Measurements from ENCODE around the gene RXRG.

RXRG gene

DNA sequence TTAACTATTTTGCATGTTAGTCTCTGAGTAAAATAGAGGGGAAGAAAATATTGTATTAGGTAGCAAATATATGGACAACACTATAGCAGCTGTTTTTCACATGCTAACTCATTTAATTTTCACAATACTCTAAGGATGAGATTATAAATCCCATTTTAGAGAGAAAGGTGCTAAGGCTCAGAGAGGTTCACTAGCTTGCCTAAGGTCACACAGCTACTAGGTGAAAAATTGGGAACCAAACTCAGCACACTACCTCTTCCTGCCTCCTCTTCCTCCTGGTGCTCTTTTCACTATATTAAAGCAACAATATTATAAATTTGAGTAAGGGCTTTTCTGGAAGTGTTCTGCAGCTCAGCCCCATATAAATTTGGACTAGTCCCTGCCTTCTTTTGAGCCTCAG is 2.3 kb downstream of the RXRG start:
- Histone ChIP-seq H3K36me3 (ENCODE audit: control insufficient read depth, low read length) (no peaks in the 10 kb centered on the region), H3K27me3 (ENCODE audit: control insufficient read depth, low read length) (peaks cover 41% of the 10 kb centered on the region), H3K4me3 (ENCODE audit: low read length) (no peak overlapping the region), H3K79me2 (ENCODE audit: control insufficient read depth, low read length) (no peaks in the 10 kb centered on the region), H3K4me1 (ENCODE audit: control insufficient read depth, low read length) (no peaks in the 10 kb centered on the region), H3F3A (ENCODE audit: control insufficient read depth, insufficient read depth) (no peaks in the 10 kb centered on the region), H3K27ac (ENCODE audit: low read depth, low read length) (no peak overlapping the region), H4K20me1 (ENCODE audit: control insufficient read depth, insufficient read depth, low read depth, low read length) (no peaks in the 10 kb centered on the region), H3K9me3 (ENCODE audit: control insufficient read depth, insufficient read depth, low read length) (no peaks in the 10 kb centered on the region), H3K4me2 (ENCODE audit: low read length) (no peak overlapping the region), H3K9me2 (replicated peaks; ENCODE audit: control insufficient read depth, low read length) (no peaks in the 10 kb centered on the region)
- TF ChIP-seq, protein P1, sequence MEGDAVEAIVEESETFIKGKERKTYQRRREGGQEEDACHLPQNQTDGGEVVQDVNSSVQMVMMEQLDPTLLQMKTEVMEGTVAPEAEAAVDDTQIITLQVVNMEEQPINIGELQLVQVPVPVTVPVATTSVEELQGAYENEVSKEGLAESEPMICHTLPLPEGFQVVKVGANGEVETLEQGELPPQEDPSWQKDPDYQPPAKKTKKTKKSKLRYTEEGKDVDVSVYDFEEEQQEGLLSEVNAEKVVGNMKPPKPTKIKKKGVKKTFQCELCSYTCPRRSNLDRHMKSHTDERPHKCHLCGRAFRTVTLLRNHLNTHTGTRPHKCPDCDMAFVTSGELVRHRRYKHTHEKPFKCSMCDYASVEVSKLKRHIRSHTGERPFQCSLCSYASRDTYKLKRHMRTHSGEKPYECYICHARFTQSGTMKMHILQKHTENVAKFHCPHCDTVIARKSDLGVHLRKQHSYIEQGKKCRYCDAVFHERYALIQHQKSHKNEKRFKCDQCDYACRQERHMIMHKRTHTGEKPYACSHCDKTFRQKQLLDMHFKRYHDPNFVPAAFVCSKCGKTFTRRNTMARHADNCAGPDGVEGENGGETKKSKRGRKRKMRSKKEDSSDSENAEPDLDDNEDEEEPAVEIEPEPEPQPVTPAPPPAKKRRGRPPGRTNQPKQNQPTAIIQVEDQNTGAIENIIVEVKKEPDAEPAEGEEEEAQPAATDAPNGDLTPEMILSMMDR (IDR thresholded peaks at IDR 0.05; ENCODE audit: low read depth, low read length, poor library complexity, severe bottlenecking) = no peak
- TF ChIP-seq EZH2phosphoT487 (IDR thresholded peaks at IDR 0.05; ENCODE audit: borderline replicate concordance, low read length) = no peak

DNA sequence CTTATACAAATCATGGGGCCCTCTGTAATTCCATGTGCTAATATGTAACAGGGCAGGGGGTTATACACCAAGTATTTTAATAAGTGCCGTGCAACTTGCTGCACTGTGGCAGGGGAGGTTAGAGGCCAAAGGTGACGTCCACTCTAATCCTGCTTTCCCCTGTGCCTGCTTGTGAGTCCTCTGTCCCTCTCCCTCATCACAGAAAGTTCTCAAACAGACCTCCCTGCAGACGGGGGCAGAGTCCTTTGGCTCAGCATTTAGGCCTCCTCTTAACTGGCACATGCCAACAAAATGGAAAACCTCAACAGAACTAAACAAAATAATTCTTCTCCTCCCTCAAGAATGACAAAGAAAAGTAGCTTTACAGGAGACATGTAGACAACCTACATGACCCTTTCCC is 2.9 kb downstream of the RXRG start:
- no peaks in the 10 kb centered on the region for H3K9me3 ChIP-seq (ENCODE audit: control insufficient read depth, insufficient read depth, low read length)
- H3K9me2 ChIP-seq (replicated peaks; ENCODE audit: control insufficient read depth, low read length) = no peaks in the 10 kb centered on the region
- H3F3A ChIP-seq (ENCODE audit: control insufficient read depth, insufficient read depth) = no peaks in the 10 kb centered on the region
- H3K79me2 ChIP-seq (ENCODE audit: control insufficient read depth, low read length) = no peaks in the 10 kb centered on the region
- no peaks in the 10 kb centered on the region for H3K36me3 ChIP-seq (ENCODE audit: control insufficient read depth, low read length)
- H4K20me1 ChIP-seq (ENCODE audit: control insufficient read depth, insufficient read depth, low read depth, low read length) = no peaks in the 10 kb centered on the region
- no peak overlapping the region for H3K4me3 ChIP-seq (ENCODE audit: low read length)
- TF ChIP-seq, protein P1 (IDR thresholded peaks at IDR 0.05; ENCODE audit: low read depth, low read length, poor library complexity, severe bottlenecking) = no peak
- no peak for TF ChIP-seq EZH2phosphoT487 (IDR thresholded peaks at IDR 0.05; ENCODE audit: borderline replicate concordance, low read length)
- no peaks in the 10 kb centered on the region for H3K4me1 ChIP-seq (ENCODE audit: control insufficient read depth, low read length)
- H3K27ac ChIP-seq (ENCODE audit: low read depth, low read length) = no peak overlapping the region
- H3K4me2 ChIP-seq (ENCODE audit: low read length) = no peak overlapping the region
- peaks cover 47% of the 10 kb centered on the region for H3K27me3 ChIP-seq (ENCODE audit: control insufficient read depth, low read length)

DNA sequence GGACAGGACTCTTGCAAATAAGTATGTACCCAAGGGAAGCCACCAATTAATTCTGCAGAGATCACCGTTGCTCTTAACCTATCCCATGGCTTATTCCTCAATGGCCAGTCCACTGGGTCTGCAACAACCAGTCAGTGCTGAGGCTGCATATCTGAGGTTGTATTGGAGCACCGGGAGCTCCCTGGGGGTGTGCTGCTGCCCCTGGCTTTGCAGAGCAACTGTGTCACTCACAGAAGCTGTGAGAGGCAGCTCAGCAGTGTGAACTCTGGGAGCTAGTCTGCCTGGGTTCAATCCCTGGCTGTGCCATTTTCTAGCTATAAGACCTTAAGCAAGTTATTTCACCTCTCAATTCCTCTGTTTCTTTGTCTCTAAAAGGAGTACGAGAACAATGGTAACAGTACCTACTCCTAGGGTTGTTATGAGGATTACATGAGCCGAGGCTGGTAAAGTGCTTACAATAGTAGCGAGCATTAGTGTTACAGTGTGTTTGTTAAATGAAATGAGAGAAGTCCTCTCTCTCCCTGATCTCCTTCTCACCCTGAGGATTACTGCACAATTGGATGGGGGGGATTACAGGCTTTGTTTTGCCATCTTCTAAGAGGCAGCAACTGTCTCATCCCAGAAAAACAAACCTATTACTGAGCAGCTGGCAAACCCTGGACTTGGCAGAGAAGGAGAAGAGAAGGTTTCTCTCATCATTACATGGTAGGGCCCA is 3.6 kb downstream of the RXRG start:
- Histone ChIP-seq H3F3A (ENCODE audit: control insufficient read depth, insufficient read depth) (no peaks in the 10 kb centered on the region), H3K9me3 (ENCODE audit: control insufficient read depth, insufficient read depth, low read length) (no peaks in the 10 kb centered on the region), H3K27me3 (ENCODE audit: control insufficient read depth, low read length) (peaks cover 52% of the 10 kb centered on the region), H3K36me3 (ENCODE audit: control insufficient read depth, low read length) (no peaks in the 10 kb centered on the region), H3K27ac (ENCODE audit: low read depth, low read length) (no peak overlapping the region), H3K4me1 (ENCODE audit: control insufficient read depth, low read length) (no peaks in the 10 kb centered on the region), H4K20me1 (ENCODE audit: control insufficient read depth, insufficient read depth, low read depth, low read length) (no peaks in the 10 kb centered on the region), H3K4me2 (ENCODE audit: low read length) (no peak overlapping the region), H3K4me3 (ENCODE audit: low read length) (no peak overlapping the region), H3K9me2 (replicated peaks; ENCODE audit: control insufficient read depth, low read length) (no peaks in the 10 kb centered on the region), H3K79me2 (ENCODE audit: control insufficient read depth, low read length) (no peaks in the 10 kb centered on the region)
- no peak for TF ChIP-seq EZH2phosphoT487 (IDR thresholded peaks at IDR 0.05; ENCODE audit: borderline replicate concordance, low read length)
- TF ChIP-seq, protein P1 (IDR thresholded peaks at IDR 0.05; ENCODE audit: low read depth, low read length, poor library complexity, severe bottlenecking) = no peak
